ENCODE measurements around the gene KCTD6. TPM values are rescaled to one million over a fixed set of nuclear protein-coding genes. Genes with fewer than 3 reads are reported as not detected.

Gene KCTD6
- polyA plus RNA-seq, 1 donor from 2014 or later = 64.0 TPM

- H3K36me3 ChIP-seq (ENCODE audit: insufficient read depth, low read length) = no peaks in the 10 kb centered on the region
- no peaks in the 10 kb centered on the region for H3K79me2 ChIP-seq (replicated peaks; ENCODE audit: insufficient read depth, low read length)
- TF ChIP-seq SMC3 (conservative IDR thresholded peaks at IDR 0.05; ENCODE audit: poor library complexity) (no peak), CTCF (IDR thresholded peaks at IDR 0.05; ENCODE audit: poor library complexity, severe bottlenecking) (no peak), POLR2AphosphoS5 (IDR thresholded peaks at IDR 0.05) (no peak), RAD21 (conservative IDR thresholded peaks at IDR 0.05) (no peak), EZH2 (IDR thresholded peaks at IDR 0.05; ENCODE audit: borderline replicate concordance, insufficient read depth, low read length, poor library complexity, severe bottlenecking) (no peak), EP300 (conservative IDR thresholded peaks at IDR 0.05; ENCODE audit: poor library complexity, severe bottlenecking) (no peak), MXI1 (conservative IDR thresholded peaks at IDR 0.05; ENCODE audit: poor library complexity, severe bottlenecking) (no peak), TAF1 (IDR thresholded peaks at IDR 0.05; ENCODE audit: low read depth) (no peak), REST (IDR thresholded peaks at IDR 0.05; ENCODE audit: borderline replicate concordance) (no peak)
- H4K20me1 ChIP-seq (ENCODE audit: insufficient read depth) = no peaks in the 10 kb centered on the region
- H3K4me2 ChIP-seq (ENCODE audit: low read length) = no peak overlapping the region
- H2AFZ ChIP-seq (ENCODE audit: low read depth, low read length) = no peak overlapping the region
- no peaks in the 10 kb centered on the region for H3F3A ChIP-seq (ENCODE audit: insufficient read depth, low read length, poor library complexity, severe bottlenecking)
- no peaks in the 10 kb centered on the region for H3K27me3 ChIP-seq (ENCODE audit: insufficient read depth, low read depth, low read length)
- no peak overlapping the region for H3K27ac ChIP-seq (ENCODE audit: low read length)
- H3K9ac ChIP-seq (ENCODE audit: low read length) = no peak overlapping the region
- H3K4me3 ChIP-seq (ENCODE audit: low read length) = no peak overlapping the region
- H3K9me2 ChIP-seq (ENCODE audit: insufficient read depth, low read length) = no peaks in the 10 kb centered on the region
- no peaks in the 10 kb centered on the region for H3K9me3 ChIP-seq (ENCODE audit: low read length)
Observed at GRCh38 chr3:58484045-58484721, 7.7 kb upstream of the KCTD6 start.

GRCh38 chr3:58484722-58485069, 7.2 kb upstream of the KCTD6 start:
- Histone ChIP-seq H3F3A (ENCODE audit: insufficient read depth, low read length, poor library complexity, severe bottlenecking) (no peaks in the 10 kb centered on the region), H3K4me2 (ENCODE audit: low read length) (no peak overlapping the region), H2AFZ (ENCODE audit: low read depth, low read length) (no peak overlapping the region), H3K27me3 (ENCODE audit: insufficient read depth, low read depth, low read length) (no peaks in the 10 kb centered on the region), H3K9me2 (ENCODE audit: insufficient read depth, low read length) (no peaks in the 10 kb centered on the region), H3K79me2 (replicated peaks; ENCODE audit: insufficient read depth, low read length) (no peaks in the 10 kb centered on the region), H3K4me3 (ENCODE audit: low read length) (no peak overlapping the region), H3K27ac (ENCODE audit: low read length) (no peak overlapping the region), H3K9me3 (ENCODE audit: low read length) (no peaks in the 10 kb centered on the region), H3K9ac (ENCODE audit: low read length) (no peak overlapping the region), H4K20me1 (ENCODE audit: insufficient read depth) (no peaks in the 10 kb centered on the region), H3K36me3 (ENCODE audit: insufficient read depth, low read length) (no peaks in the 10 kb centered on the region)
- no peak for TF ChIP-seq EZH2 (IDR thresholded peaks at IDR 0.05; ENCODE audit: borderline replicate concordance, insufficient read depth, low read length, poor library complexity, severe bottlenecking)
- TF ChIP-seq MXI1 (conservative IDR thresholded peaks at IDR 0.05; ENCODE audit: poor library complexity, severe bottlenecking) = no peak
- no peak for TF ChIP-seq CTCF (IDR thresholded peaks at IDR 0.05; ENCODE audit: poor library complexity, severe bottlenecking)
- TF ChIP-seq POLR2AphosphoS5 (IDR thresholded peaks at IDR 0.05) = no peak
- TF ChIP-seq SMC3 (conservative IDR thresholded peaks at IDR 0.05; ENCODE audit: poor library complexity) = no peak
- no peak for TF ChIP-seq EP300 (conservative IDR thresholded peaks at IDR 0.05; ENCODE audit: poor library complexity, severe bottlenecking)
- no peak for TF ChIP-seq REST (IDR thresholded peaks at IDR 0.05; ENCODE audit: borderline replicate concordance)
- no peak for TF ChIP-seq RAD21 (conservative IDR thresholded peaks at IDR 0.05)

Data from neural cell (in vitro differentiated cells).